ENCODE data around the gene CD55. TPM values are rescaled to one million over a fixed set of nuclear protein-coding genes. Genes with fewer than 3 reads are reported as not detected.

Gene CD55
- total and polyA plus RNA-seq, 2 experiments from 2014 or later: 52.8 to 54.7 TPM

GRCh38 chr1:207300970-207301369 is 20.5 kb upstream of the CD55 start:
- H3K79me2 ChIP-seq (ENCODE audit: insufficient read depth): no peaks in the 10 kb centered on the region
- H3K9me3 ChIP-seq (ENCODE audit: low read depth): no peaks in the 10 kb centered on the region

GRCh38 chr1:207302618-207303393 is 18.7 kb upstream of the CD55 start:
- 22 to 27% methylated on average over 1 of the region's 1 CpG for WGBS, 2 experiments (ENCODE audit: low coverage in 1 of 2, low lambda C conversion rate in 2 of 2, missing lambda C conversion rate in 2 of 2)
- no peaks in the 10 kb centered on the region for H3K9me3 ChIP-seq (ENCODE audit: low read depth)
- in situ Hi-C loops (cut with MboI): no loop called here
- H3K4me1 ChIP-seq (ENCODE audit: insufficient read depth): no peaks in the 10 kb centered on the region
- H3K27me3 ChIP-seq (replicated peaks; ENCODE audit: insufficient read depth): no peaks in the 10 kb centered on the region
- no peak for TF ChIP-seq EZH2 (IDR thresholded peaks at IDR 0.05; ENCODE audit: insufficient read depth, poor library complexity, severe bottlenecking)
- no peaks in the 10 kb centered on the region for H3K9me2 ChIP-seq (ENCODE audit: insufficient read depth)
- no peaks in the 10 kb centered on the region for H3K79me2 ChIP-seq (ENCODE audit: insufficient read depth)
- H2AFZ ChIP-seq: no peak overlapping the region
- no peak overlapping the region for H3K27ac ChIP-seq
- H3K4me2 ChIP-seq (ENCODE audit: unreplicated experiment): no peak overlapping the region
- no peak for DNase-seq
- no peaks in the 10 kb centered on the region for H3K36me3 ChIP-seq (ENCODE audit: low read depth)
- no peaks in the 10 kb centered on the region for H3F3A ChIP-seq (ENCODE audit: insufficient read depth)
- H3K9ac ChIP-seq: no peak overlapping the region
- H4K20me1 ChIP-seq (ENCODE audit: insufficient read depth): no peaks in the 10 kb centered on the region
- no peak overlapping the region for H3K4me3 ChIP-seq

More at GRCh38 chr1:207300970-207301369, 20.5 kb upstream of the CD55 start:
- H2AFZ ChIP-seq: no peak overlapping the region
- in situ Hi-C loops (cut with MboI): no loop called here
- H4K20me1 ChIP-seq (ENCODE audit: insufficient read depth): no peaks in the 10 kb centered on the region
- no peak overlapping the region for H3K4me3 ChIP-seq
- H3K9ac ChIP-seq: no peak overlapping the region
- H3K27ac ChIP-seq: no peak overlapping the region
- H3K9me2 ChIP-seq (ENCODE audit: insufficient read depth): no peaks in the 10 kb centered on the region
- no peaks in the 10 kb centered on the region for H3F3A ChIP-seq (ENCODE audit: insufficient read depth)
- TF ChIP-seq EZH2 (IDR thresholded peaks at IDR 0.05; ENCODE audit: insufficient read depth, poor library complexity, severe bottlenecking) (no peak), EZH2phosphoT487 (IDR thresholded peaks at IDR 0.05; ENCODE audit: insufficient read depth, low read depth) (no peak)
- no peak for DNase-seq
- no peak overlapping the region for H3K4me2 ChIP-seq (ENCODE audit: unreplicated experiment)
- no peaks in the 10 kb centered on the region for H3K27me3 ChIP-seq (replicated peaks; ENCODE audit: insufficient read depth)
- H3K36me3 ChIP-seq (ENCODE audit: low read depth): no peaks in the 10 kb centered on the region
- H3K4me1 ChIP-seq (ENCODE audit: insufficient read depth): no peaks in the 10 kb centered on the region

- Histone ChIP-seq H3K27ac (no peak overlapping the region), H3K4me3 (no peak overlapping the region), H3K9me3 (ENCODE audit: low read depth) (no peaks in the 10 kb centered on the region), H3K9ac (no peak overlapping the region), H3K4me2 (ENCODE audit: unreplicated experiment) (no peak overlapping the region), H4K20me1 (ENCODE audit: insufficient read depth) (no peaks in the 10 kb centered on the region), H3K79me2 (ENCODE audit: insufficient read depth) (no peaks in the 10 kb centered on the region), H3K4me1 (ENCODE audit: insufficient read depth) (peaks cover 10% of the 10 kb centered on the region), H3F3A (ENCODE audit: insufficient read depth) (0 out of 2 replicates have a peak, but pooled peaks cover 5% of the 10 kb centered on the region), H2AFZ (no peak overlapping the region), H3K27me3 (replicated peaks; ENCODE audit: insufficient read depth) (no peaks in the 10 kb centered on the region), H3K9me2 (ENCODE audit: insufficient read depth) (no peaks in the 10 kb centered on the region), H3K36me3 (ENCODE audit: low read depth) (no peaks in the 10 kb centered on the region)
- TF ChIP-seq EZH2phosphoT487 (IDR thresholded peaks at IDR 0.05; ENCODE audit: insufficient read depth, low read depth): no peak
- TF ChIP-seq EZH2 (IDR thresholded peaks at IDR 0.05; ENCODE audit: insufficient read depth, poor library complexity, severe bottlenecking): no peak
- DNase-seq: no peak
- in situ Hi-C loops (cut with MboI): no loop called here
- WGBS, 2 experiments (ENCODE audit: low coverage in 1 of 2, low lambda C conversion rate in 2 of 2, missing lambda C conversion rate in 2 of 2): 87 to 90% methylated on average over 8 of the region's 8 CpGs
These were observed 16.6 kb upstream of the CD55 start for GRCh38 chr1:207304710-207305488.

- Histone ChIP-seq H3K4me3 (no peak overlapping the region), H3K9ac (no peak overlapping the region), H3K4me2 (ENCODE audit: unreplicated experiment) (no peak overlapping the region), H3K9me3 (ENCODE audit: low read depth) (no peaks in the 10 kb centered on the region), H3F3A (ENCODE audit: insufficient read depth) (0 out of 2 replicates have a peak, but pooled peaks cover 5% of the 10 kb centered on the region), H3K36me3 (ENCODE audit: low read depth) (no peaks in the 10 kb centered on the region), H3K79me2 (ENCODE audit: insufficient read depth) (no peaks in the 10 kb centered on the region), H3K9me2 (ENCODE audit: insufficient read depth) (no peaks in the 10 kb centered on the region), H2AFZ (no peak overlapping the region), H3K27me3 (replicated peaks; ENCODE audit: insufficient read depth) (no peaks in the 10 kb centered on the region), H3K27ac (no peak overlapping the region), H4K20me1 (ENCODE audit: insufficient read depth) (no peaks in the 10 kb centered on the region), H3K4me1 (ENCODE audit: insufficient read depth) (peaks cover 14% of the 10 kb centered on the region)
- 76 to 77% methylated on average over 6 of the region's 6 CpGs for WGBS, 2 experiments (ENCODE audit: low coverage in 1 of 2, low lambda C conversion rate in 2 of 2, missing lambda C conversion rate in 2 of 2)
- DNase-seq: no peak
- TF ChIP-seq EZH2 (IDR thresholded peaks at IDR 0.05; ENCODE audit: insufficient read depth, poor library complexity, severe bottlenecking) (no peak), EZH2phosphoT487 (IDR thresholded peaks at IDR 0.05; ENCODE audit: insufficient read depth, low read depth) (no peak)
- in situ Hi-C loops (cut with MboI): no loop called here
These were observed 16.0 kb upstream of the CD55 start for GRCh38 chr1:207305489-207305873.

Data from GM23248 (cell line).